SK-N-SH treated with all-trans-retinoic acid at 6 μM for 48 hours (cell line): ENCODE measurements around the gene RFX8.

ENCODE experiments used
- ATAC-seq: fragments of 200-7000 bp; cut with Tn5 transposase; 3 replicates; pipeline ENCODE4 v1.9.1; 2020; ENCODE audit warnings: mild to moderate bottlenecking, moderate library complexity
- ARNTL ChIP-seq: fragments of 450-650 bp; formaldehyde crosslinking; IDR thresholded peaks from 2 replicates; pipeline ENCODE4 v1.5.0; 2020; ENCODE audit warnings: low read depth, mild to moderate bottlenecking, moderate library complexity, borderline replicate concordance
- BACH2 ChIP-seq: fragments of 250-450 bp; sonication (Bioruptor Pico); IDR thresholded peaks from 2 replicates; pipeline ENCODE4 v1.9.0; 2021; ENCODE audit warnings: mild to moderate bottlenecking, borderline replicate concordance
- CSDC2 ChIP-seq: fragments of 250-450 bp; sonication (Bioruptor Pico); IDR thresholded peaks from 2 replicates; pipeline ENCODE4 v1.5.0; 2020; ENCODE audit warnings: mild to moderate bottlenecking, moderate library complexity
- ESRRG ChIP-seq: fragments of 250-450 bp; sonication (Bioruptor Pico); IDR thresholded peaks from 2 replicates; pipeline ENCODE4 v1.6.1; 2021; ENCODE audit warnings: mild to moderate bottlenecking
- GLIS3 ChIP-seq: fragments of 250-450 bp; sonication (Bioruptor Pico); IDR thresholded peaks from 2 replicates; pipeline ENCODE4 v1.5.0; 2020; ENCODE audit warnings: mild to moderate bottlenecking, moderate library complexity
- OSR1 ChIP-seq: fragments of 250-450 bp; sonication (Bioruptor Pico); IDR thresholded peaks from 2 replicates; pipeline ENCODE4 v1.8.0; 2022; ENCODE audit warnings: moderate library complexity, mild to moderate bottlenecking, inconsistent platforms
- POU6F1 ChIP-seq: fragments of 250-450 bp; sonication (Bioruptor Pico); IDR thresholded peaks from 2 replicates; pipeline ENCODE4 v1.8.0; 2021; ENCODE audit warnings: low read depth, mild to moderate bottlenecking, moderate library complexity, borderline replicate concordance
- PPARA ChIP-seq: fragments of 250-450 bp; sonication (Bioruptor Pico); IDR thresholded peaks from 2 replicates; pipeline ENCODE4 v1.5.0; 2020; ENCODE audit warnings: mild to moderate bottlenecking, borderline replicate concordance
- RARB ChIP-seq: fragments of 250-450 bp; sonication (Bioruptor Pico); IDR thresholded peaks from 2 replicates; pipeline ENCODE4 v1.8.0; 2021; ENCODE audit warnings: mild to moderate bottlenecking, moderate library complexity
- SNAI2 ChIP-seq: fragments of 250-450 bp; sonication (Bioruptor Pico); IDR thresholded peaks from 2 replicates; pipeline ENCODE4 v1.5.0; 2020; ENCODE audit warnings: mild to moderate bottlenecking, moderate library complexity
- TCF4 ChIP-seq: fragments of 250-450 bp; sonication (Bioruptor Pico); IDR thresholded peaks from 2 replicates; pipeline ENCODE4 v1.8.0; 2021; ENCODE audit warnings: mild to moderate bottlenecking, moderate library complexity, borderline replicate concordance
- TOX ChIP-seq: fragments of 250-450 bp; sonication (Bioruptor Pico); IDR thresholded peaks from 2 replicates; pipeline ENCODE4 v1.8.0; 2021; ENCODE audit warnings: mild to moderate bottlenecking, moderate library complexity, borderline replicate concordance
- ZC3H10 ChIP-seq: fragments of 250-450 bp; sonication (Bioruptor Pico); IDR thresholded peaks from 2 replicates; pipeline ENCODE4 v1.5.1; 2021; ENCODE audit warnings: mild to moderate bottlenecking, moderate library complexity
- ZFP3 ChIP-seq: fragments of 250-450 bp; sonication (Bioruptor Pico); IDR thresholded peaks from 2 replicates; pipeline ENCODE4 v1.5.0; 2020; ENCODE audit warnings: mild to moderate bottlenecking, moderate library complexity
- ZFP30 ChIP-seq: fragments of 450-650 bp; formaldehyde crosslinking; IDR thresholded peaks from 2 replicates; pipeline ENCODE4 v1.5.0; 2022; ENCODE audit warnings: mild to moderate bottlenecking, moderate library complexity
- ZNF565 ChIP-seq: fragments of 450-650 bp; formaldehyde crosslinking; conservative IDR thresholded peaks from 2 replicates; pipeline ENCODE4 v1.5.0; 2020; ENCODE audit warnings: low read depth, mild to moderate bottlenecking, moderate library complexity
- TF ChIP-seq, protein P1 (sequence below): fragments of 250-450 bp; sonication (Bioruptor Pico); IDR thresholded peaks from 2 replicates; pipeline ENCODE4 v1.5.1; 2021; ENCODE audit warnings: mild to moderate bottlenecking, moderate library complexity
- TF ChIP-seq, protein P2 (sequence below): fragments of 250-450 bp; sonication (Bioruptor Pico); IDR thresholded peaks from 2 replicates; pipeline ENCODE4 v1.5.0; 2020; ENCODE audit warnings: mild to moderate bottlenecking, moderate library complexity

RFX8 gene

DNA sequence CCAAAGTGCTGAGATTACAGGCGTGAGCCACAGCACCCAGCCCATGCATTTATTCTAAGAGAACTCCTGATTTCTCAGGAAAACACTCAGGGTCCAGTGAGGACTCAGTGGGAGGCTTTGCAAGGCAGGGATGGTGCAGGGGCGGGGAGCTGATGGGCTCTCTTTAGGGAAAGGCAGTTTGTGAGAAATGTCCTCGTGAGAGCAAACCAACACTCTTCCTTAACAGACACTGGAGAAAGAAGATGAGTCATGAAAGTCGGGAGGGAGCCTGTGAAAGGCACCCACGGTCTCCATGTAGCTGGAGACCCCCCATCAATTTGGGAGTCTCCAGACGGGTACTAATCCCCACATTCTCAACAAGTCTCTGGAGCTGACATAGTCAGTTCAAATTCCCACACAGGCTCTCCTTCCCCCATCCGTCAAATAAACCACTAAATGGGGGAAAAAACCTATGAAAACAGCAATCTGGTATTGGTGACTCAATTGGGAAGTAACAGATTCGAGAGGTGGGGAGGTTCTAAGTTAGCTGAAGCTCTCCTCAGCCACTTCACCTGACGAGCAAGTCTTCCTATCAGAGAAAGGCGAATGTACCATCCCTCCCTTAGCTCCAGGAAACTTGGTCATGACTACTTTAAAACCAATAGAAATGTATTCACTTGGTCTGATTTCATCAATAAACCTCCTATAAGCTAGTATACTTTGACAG lies 76.6 kb downstream of the RFX8 start:
- TF ChIP-seq RARB (CRISPR knock-in tag) = no peak
- TF ChIP-seq, protein P1, sequence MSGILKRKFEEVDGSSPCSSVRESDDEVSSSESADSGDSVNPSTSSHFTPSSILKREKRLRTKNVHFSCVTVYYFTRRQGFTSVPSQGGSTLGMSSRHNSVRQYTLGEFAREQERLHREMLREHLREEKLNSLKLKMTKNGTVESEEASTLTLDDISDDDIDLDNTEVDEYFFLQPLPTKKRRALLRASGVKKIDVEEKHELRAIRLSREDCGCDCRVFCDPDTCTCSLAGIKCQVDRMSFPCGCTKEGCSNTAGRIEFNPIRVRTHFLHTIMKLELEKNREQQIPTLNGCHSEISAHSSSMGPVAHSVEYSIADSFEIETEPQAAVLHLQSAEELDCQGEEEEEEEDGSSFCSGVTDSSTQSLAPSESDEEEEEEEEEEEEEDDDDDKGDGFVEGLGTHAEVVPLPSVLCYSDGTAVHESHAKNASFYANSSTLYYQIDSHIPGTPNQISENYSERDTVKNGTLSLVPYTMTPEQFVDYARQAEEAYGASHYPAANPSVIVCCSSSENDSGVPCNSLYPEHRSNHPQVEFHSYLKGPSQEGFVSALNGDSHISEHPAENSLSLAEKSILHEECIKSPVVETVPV (CRISPR knock-in tag) = no peak
- ATAC-seq = no peak

DNA sequence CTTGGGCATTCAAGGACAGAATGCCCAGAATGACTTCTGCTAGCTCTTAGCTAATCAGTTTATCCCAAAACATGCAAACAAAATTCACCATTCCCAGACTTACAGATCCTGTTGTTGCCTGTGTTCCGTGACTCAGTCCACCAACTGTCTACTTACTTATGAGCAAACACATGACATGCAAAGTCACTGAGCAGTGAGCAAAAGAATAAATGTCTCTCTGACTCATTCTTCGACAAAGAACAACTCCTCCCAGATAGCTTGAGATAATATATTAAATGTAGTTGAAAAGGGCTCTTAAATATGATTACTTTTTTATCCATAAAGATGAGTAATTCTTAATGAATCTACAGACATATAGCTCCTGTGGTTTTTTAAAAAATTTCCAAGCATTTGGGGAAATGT lies 78.6 kb downstream of the RFX8 start:
- ATAC-seq = peak; percentile 93
- TF ChIP-seq ZC3H10 (0 out of 2 replicates have a peak, but pooled peaks have one; percentile 22), ZFP3 (CRISPR knock-in tag) (no peak)

- ATAC-seq = peak; percentile 68
- TF ChIP-seq ZFP3 (CRISPR knock-in tag) = no peak
- no peak for TF ChIP-seq TOX
- no peak for TF ChIP-seq ZFP30
Measured at GRCh38 chr2:101395545-101396315, 79.2 kb downstream of the RFX8 start.

GRCh38 chr2:101388232-101388631 lies 86.7 kb downstream of the RFX8 start:
- peak; percentile 48 for ATAC-seq
- no peak for TF ChIP-seq ZC3H10
- TF ChIP-seq POU6F1 (CRISPR knock-in tag) = no peak
- TF ChIP-seq, protein P2, sequence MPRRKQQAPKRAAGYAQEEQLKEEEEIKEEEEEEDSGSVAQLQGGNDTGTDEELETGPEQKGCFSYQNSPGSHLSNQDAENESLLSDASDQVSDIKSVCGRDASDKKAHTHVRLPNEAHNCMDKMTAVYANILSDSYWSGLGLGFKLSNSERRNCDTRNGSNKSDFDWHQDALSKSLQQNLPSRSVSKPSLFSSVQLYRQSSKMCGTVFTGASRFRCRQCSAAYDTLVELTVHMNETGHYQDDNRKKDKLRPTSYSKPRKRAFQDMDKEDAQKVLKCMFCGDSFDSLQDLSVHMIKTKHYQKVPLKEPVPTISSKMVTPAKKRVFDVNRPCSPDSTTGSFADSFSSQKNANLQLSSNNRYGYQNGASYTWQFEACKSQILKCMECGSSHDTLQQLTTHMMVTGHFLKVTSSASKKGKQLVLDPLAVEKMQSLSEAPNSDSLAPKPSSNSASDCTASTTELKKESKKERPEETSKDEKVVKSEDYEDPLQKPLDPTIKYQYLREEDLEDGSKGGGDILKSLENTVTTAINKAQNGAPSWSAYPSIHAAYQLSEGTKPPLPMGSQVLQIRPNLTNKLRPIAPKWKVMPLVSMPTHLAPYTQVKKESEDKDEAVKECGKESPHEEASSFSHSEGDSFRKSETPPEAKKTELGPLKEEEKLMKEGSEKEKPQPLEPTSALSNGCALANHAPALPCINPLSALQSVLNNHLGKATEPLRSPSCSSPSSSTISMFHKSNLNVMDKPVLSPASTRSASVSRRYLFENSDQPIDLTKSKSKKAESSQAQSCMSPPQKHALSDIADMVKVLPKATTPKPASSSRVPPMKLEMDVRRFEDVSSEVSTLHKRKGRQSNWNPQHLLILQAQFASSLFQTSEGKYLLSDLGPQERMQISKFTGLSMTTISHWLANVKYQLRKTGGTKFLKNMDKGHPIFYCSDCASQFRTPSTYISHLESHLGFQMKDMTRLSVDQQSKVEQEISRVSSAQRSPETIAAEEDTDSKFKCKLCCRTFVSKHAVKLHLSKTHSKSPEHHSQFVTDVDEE = no peak
- no peak for TF ChIP-seq ARNTL (CRISPR knock-in tag)
- no peak for TF ChIP-seq BACH2
- no peak for TF ChIP-seq ESRRG (CRISPR knock-in tag)
- TF ChIP-seq TOX = no peak
- TF ChIP-seq RARB (CRISPR knock-in tag) = no peak
- TF ChIP-seq PPARA = no peak
- TF ChIP-seq TCF4 = no peak
- TF ChIP-seq OSR1 (CRISPR knock-in tag) = no peak
- no peak for TF ChIP-seq ZFP3 (CRISPR knock-in tag)
- no peak for TF ChIP-seq ZNF565 (CRISPR knock-in tag)
- TF ChIP-seq CSDC2 (CRISPR knock-in tag) = no peak
- TF ChIP-seq SNAI2 (CRISPR knock-in tag) = no peak
- TF ChIP-seq, protein P1 (CRISPR knock-in tag) = no peak
- no peak for TF ChIP-seq ZFP30
- TF ChIP-seq GLIS3 (CRISPR knock-in tag) = no peak
